ENCODE data around the gene TTR.

TTR gene

DNA sequence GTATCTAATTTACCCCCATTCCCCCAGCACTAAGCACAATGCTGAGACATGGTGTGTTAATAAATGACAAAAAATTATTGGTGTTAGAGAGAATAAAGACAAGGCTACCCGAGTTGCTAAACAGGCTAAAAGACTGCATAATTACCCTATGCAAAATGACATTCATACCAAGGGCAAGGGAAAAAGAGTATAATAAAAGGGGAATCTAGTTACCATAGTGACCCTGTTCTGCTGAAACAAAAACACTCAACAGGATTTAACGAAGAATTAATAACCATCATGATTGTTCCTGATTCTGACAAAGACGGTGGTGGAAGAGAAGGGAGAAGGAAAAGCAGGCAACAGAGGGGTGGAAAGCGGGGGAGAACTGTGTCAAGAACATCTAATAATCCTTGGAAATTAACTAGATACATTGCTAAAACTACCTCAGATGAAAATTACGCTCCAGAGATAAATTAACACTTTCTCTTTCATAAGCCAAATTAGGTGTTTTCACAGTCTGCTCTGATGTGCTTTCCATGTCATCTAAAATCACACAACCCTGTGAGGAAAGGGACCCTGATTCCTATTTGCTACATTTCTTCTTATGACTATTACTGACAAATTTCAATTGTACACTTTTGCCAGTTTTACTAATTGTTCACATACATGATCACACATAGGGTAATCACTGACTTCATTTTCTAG, 25.5 kb downstream of the TTR start:
- DNase-seq: no peak

DNA sequence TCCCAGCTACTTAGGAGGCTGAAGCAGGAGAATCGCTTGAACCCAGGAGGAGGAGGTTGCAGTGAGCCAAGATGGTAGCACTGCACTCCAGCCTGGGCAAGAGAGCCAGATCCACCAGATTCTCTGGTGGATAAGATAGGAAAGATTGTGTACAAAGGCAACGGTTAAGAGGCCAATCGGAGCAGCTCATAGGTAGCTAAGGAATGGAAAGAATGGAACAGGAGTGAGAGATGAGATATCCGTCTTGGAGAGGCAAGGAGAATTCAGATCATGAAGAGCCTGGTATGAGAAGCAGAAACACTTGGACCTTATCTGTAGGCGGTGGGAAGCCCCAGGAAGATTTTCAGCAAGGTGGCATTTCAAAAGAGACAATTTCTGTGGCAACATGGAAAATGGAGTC, 27.1 kb downstream of the TTR start:
- no peak for DNase-seq

- DNase-seq: no peak
Observed at GRCh38 chr18:31619291-31619690, 27.6 kb downstream of the TTR start.

DNA sequence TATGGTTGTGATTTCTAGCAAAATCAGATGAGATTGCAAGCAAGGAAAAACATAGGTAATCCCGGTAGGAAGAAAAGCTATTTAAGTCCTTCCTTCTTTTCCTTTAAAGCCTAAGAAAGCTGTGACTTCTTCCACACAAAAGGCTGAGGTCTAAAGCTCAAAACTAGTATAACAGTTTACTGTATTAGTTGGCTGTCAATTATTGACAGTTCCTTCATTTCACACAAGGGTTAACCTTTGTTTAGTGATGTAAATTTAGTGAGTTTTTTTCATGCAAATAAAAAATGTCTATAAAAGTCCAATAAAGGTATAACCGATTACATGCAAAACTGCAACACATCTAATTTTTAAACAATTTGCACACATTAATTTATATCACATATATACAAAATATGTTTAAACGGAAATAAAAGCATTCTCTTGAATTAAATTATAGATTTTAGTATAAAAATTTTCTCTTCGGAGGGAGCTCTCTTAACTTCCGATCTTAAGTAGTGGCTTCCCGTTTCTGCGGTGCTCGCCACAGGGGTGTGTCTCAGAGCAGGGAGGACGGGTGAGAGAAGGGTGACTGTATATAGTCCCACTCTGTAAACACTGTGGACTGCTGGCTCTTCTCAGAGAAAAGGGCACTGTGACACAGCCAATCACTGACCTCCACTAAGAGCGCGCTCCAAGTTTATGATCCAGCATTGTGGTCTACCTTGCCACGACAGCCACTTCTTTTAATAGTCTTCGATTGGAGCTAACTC, 33.4 kb downstream of the TTR start:
- no peak for DNase-seq

DNA sequence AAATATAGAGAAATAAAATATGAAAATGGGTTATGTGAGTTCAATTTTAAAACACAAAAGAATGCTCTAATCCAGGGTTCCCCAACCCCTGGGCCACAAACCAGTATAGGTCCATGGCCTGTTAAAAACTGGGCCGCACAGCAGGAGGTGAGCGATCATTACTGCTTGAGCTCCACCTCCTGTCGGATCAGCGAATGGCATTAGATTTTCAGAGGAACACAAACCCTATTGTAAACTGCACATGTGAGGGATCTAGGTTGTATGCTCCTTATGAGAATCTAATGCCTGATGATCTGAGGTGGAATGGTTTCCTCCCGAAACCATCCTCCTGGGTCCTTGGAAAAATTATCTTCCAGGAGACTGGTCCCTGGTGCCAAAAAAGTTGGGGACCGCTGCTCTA, 34.7 kb downstream of the TTR start:
- no peak for DNase-seq

GRCh38 chr18:31630549-31630948, 38.9 kb downstream of the TTR start:
- no peak for DNase-seq

- no peak for DNase-seq
Observed at GRCh38 chr18:31631526-31631925, 39.8 kb downstream of the TTR start.

DNA sequence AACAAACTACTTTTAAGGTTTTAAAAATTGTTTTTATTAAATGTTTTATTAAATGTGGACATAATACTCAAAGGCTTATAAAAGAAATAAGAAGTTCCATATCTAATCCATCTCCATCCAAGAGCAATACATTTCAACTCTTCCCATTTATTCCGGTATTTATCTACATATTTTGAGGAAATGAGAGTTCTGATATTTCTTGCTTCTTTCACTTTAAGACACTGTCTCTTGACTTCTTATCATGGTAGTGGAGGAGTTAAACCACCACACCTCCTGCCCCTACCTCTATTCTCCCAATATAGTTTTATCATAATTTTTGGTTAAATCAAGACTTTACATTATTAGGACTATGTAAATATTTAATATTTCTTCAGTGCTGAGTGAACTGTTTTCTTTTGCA, 40.7 kb downstream of the TTR start:
- DNase-seq: no peak

- DNase-seq: no peak
Observed at GRCh38 chr18:31633392-31634330, 42.0 kb downstream of the TTR start.

- no peak for DNase-seq
Observed at GRCh38 chr18:31634331-31634713, 42.6 kb downstream of the TTR start.

DNA sequence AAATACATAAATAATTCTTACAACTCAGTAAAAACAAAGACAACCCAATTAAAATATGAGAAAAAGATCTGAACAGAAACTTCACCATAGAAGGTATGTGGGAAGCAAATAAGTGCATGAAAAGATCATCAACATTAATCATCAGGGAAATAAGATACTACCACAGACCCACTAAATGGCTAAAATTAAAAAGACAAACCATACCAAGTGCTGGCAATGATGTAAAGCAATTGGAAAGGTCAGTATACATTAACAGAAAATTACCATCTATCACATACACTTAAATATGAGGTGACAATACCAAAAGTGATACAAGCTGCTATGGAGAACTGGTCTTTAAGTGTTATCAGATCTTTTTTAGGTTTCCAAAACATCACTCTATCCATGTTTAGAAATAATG, 44.7 kb downstream of the TTR start:
- DNase-seq: no peak

DNA sequence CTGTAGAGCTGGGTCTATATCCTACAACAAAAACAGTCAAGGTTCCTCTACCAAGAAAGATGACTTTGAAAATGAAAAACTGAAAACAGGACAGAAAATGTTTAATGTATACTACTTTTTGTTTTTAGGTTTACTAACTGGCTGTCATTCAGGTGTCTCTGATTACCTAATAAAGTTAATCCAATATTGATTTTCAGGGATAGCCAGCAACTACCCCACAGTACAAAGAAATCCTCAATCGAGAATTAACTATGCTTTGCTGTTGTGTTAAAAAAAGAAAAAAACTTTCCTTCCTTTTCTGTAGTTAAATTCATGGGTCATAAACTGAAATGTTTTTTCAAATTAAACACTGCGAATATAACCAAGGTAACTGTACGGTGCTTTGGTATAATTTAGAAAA, 45.8 kb downstream of the TTR start:
- no peak for DNase-seq

DNA sequence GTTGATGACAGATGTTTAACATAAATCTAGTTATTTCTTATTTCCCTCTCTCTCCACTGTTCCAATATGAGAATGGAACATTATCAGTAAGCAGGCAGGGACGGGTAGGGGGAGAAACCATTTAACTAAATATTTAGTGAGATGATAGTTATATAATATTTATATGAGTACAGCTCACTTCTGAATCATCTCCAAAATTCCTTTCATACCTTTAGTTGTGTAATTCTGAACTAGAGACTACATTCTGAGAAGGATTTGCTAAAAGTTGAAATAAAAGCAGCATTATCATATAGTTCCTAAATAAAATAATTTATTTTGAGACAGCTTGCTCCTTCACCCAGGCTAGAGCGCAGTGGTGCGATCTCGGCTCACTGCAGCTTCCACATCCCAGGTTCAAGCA, 51.3 kb downstream of the TTR start:
- DNase-seq: no peak

DNA sequence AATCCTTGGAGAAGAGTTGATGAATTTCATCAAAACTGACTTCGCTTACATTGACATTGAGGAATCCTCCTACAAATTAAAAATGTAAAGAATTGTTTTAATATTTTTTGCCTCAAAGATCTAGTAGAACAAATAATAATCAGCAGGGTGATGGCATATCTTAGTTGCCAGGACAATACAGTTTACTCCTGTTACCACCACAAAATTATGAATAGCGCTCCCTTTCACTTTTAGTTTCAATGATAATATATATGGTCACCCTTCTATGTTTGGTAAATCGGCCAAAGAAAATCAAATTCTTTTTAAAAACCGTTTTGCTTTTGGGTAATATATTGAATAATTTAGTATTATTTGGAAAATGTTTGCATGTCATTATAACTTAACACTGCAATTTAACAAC, 53.7 kb downstream of the TTR start:
- DNase-seq: no peak

GRCh38 chr18:31646332-31647126, 54.9 kb downstream of the TTR start:
- no peak for DNase-seq

- no peak for DNase-seq
Observed at GRCh38 chr18:31647127-31647753, 55.6 kb downstream of the TTR start.

Data from T1000 (cell line).